ENCODE results near the gene BMAL1. TPM values are rescaled to one million over a fixed set of nuclear protein-coding genes. Genes with fewer than 3 reads are reported as not detected.

The BMAL1 gene
- total and polyA plus RNA-seq, 10 donors: 6.5 to 58.4 (median 36.4) TPM

GRCh38 chr11:13294771-13295579, 17.4 kb downstream of the BMAL1 start:
- TF ChIP-seq POLR2A (IDR thresholded peaks at IDR 0.05) (no peak), POLR2AphosphoS5 (IDR thresholded peaks at IDR 0.05) (no peak)
- TF ChIP-seq, protein P1, sequence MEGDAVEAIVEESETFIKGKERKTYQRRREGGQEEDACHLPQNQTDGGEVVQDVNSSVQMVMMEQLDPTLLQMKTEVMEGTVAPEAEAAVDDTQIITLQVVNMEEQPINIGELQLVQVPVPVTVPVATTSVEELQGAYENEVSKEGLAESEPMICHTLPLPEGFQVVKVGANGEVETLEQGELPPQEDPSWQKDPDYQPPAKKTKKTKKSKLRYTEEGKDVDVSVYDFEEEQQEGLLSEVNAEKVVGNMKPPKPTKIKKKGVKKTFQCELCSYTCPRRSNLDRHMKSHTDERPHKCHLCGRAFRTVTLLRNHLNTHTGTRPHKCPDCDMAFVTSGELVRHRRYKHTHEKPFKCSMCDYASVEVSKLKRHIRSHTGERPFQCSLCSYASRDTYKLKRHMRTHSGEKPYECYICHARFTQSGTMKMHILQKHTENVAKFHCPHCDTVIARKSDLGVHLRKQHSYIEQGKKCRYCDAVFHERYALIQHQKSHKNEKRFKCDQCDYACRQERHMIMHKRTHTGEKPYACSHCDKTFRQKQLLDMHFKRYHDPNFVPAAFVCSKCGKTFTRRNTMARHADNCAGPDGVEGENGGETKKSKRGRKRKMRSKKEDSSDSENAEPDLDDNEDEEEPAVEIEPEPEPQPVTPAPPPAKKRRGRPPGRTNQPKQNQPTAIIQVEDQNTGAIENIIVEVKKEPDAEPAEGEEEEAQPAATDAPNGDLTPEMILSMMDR (IDR thresholded peaks at IDR 0.05 in 8 of 11, conservative IDR thresholded peaks at IDR 0.05 in 3 of 11): no peak
- Histone ChIP-seq H3K27ac (no peak overlapping the region), H3K27me3 (replicated peaks in 1 of 7) (no peaks in the 10 kb centered on the region), H3K4me3 (no peak overlapping the region), H3K4me1 (peaks cover 19 to 95% (median 63%) of the 10 kb centered on the region in 6 donors), H3K36me3 (no peaks in the 10 kb centered on the region), H3K9me3 (no peaks in the 10 kb centered on the region)
- 69 to 89% (median 79%) methylated on average over 8 to 9 of the region's 9 CpGs for WGBS, 5 donors
- intact Hi-C loops (cut with DNase I; ENCODE audit: low total_unique reads): no loop called here
- no peak for DNase-seq

DNA sequence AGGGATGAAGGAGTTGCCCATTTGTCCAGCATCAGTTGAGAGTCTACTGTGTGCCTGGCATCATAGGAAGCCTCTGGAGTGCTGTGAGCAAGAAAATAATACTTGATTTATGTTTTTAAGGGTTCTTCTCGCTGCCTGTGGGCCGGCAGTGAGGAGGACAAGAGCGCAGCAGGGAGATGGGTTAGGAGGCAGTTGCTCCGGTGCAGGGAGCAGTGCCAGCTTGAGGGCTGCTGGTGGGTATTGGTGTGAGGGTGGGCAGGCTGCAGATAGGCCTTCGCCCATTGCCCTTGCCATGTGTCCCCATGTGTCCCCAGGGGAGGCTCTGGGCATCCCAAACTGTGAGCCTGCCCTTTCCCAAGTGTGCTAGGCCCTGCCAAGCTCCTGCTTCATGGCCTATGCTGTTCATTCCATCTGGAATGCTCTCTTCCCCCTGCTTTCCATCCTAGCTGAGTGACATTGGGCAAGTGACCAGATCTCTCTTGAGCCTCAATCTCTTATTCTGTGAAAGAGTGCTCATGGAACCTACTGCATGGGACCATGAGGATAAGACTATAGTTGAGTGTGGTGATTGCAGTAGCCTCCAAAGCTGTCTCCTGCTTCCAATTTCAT, 19.8 kb downstream of the BMAL1 start:
- no peaks in the 10 kb centered on the region for H3K27me3 ChIP-seq (replicated peaks in 1 of 7)
- H3K4me3 ChIP-seq: no peak overlapping the region
- intact Hi-C loops (cut with DNase I; ENCODE audit: low total_unique reads): no loop called here
- DNase-seq: peak; percentile 67
- peak overlapping the region in 6 of 8 donors; percentile 29 to 60 (median 46) for H3K27ac ChIP-seq
- H3K36me3 ChIP-seq: no peaks in the 10 kb centered on the region
- peaks cover 19 to 100% (median 69%) of the 10 kb centered on the region in 6 donors for H3K4me1 ChIP-seq
- no peaks in the 10 kb centered on the region for H3K9me3 ChIP-seq
- WGBS, 5 donors: 90 to 95% (median 91%) methylated on average over 5 of the region's 5 CpGs
- TF ChIP-seq POLR2AphosphoS5 (IDR thresholded peaks at IDR 0.05): no peak
- TF ChIP-seq, protein P1 (IDR thresholded peaks at IDR 0.05 in 8 of 11, conservative IDR thresholded peaks at IDR 0.05 in 3 of 11): no peak
- TF ChIP-seq POLR2A (IDR thresholded peaks at IDR 0.05): no peak

- 26 to 42% (median 28%) methylated on average over 5 of the region's 5 CpGs for WGBS, 5 donors
- H3K36me3 ChIP-seq: no peaks in the 10 kb centered on the region
- H3K27ac ChIP-seq: peak overlapping the region in 5 of 8 donors; percentile 29 to 60 (median 47)
- TF ChIP-seq POLR2AphosphoS5 (IDR thresholded peaks at IDR 0.05) (peak in 2 of 3 donors; percentile 63 to 79), POLR2A (IDR thresholded peaks at IDR 0.05) (no peak)
- TF ChIP-seq, protein P1 (IDR thresholded peaks at IDR 0.05 in 8 of 11, conservative IDR thresholded peaks at IDR 0.05 in 3 of 11): no peak
- no peaks in the 10 kb centered on the region for H3K27me3 ChIP-seq (replicated peaks in 1 of 7)
- H3K4me3 ChIP-seq: no peak overlapping the region
- H3K4me1 ChIP-seq: peaks cover 19 to 100% (median 71%) of the 10 kb centered on the region in 6 donors
- DNase-seq: peak; percentile 78
- H3K9me3 ChIP-seq: no peaks in the 10 kb centered on the region
- intact Hi-C loops (cut with DNase I; ENCODE audit: low total_unique reads): no loop called here
These were observed 20.3 kb downstream of the BMAL1 start for GRCh38 chr11:13297917-13298356.

- H3K4me1 ChIP-seq: peaks cover 19 to 100% (median 74%) of the 10 kb centered on the region in 6 donors
- H3K4me3 ChIP-seq: no peak overlapping the region
- H3K27me3 ChIP-seq (replicated peaks in 1 of 7): no peaks in the 10 kb centered on the region
- peak overlapping the region in 1 of 8 donors; percentile 60 for H3K27ac ChIP-seq
- TF ChIP-seq POLR2AphosphoS5 (IDR thresholded peaks at IDR 0.05): peak in 1 of 3 donors; percentile 12
- TF ChIP-seq, protein P1 (IDR thresholded peaks at IDR 0.05 in 8 of 11, conservative IDR thresholded peaks at IDR 0.05 in 3 of 11): no peak
- no peak for TF ChIP-seq POLR2A (IDR thresholded peaks at IDR 0.05)
- no peaks in the 10 kb centered on the region for H3K36me3 ChIP-seq
- DNase-seq: peak; percentile 53
- H3K9me3 ChIP-seq: no peaks in the 10 kb centered on the region
- WGBS, 5 donors: 57 to 75% (median 64%) methylated on average over 4 of the region's 4 CpGs
- intact Hi-C loops (cut with DNase I; ENCODE audit: low total_unique reads): no loop called here
These were observed 21.2 kb downstream of the BMAL1 start for GRCh38 chr11:13298765-13299164.
